Rectal smooth muscle tissue (tissue), 1 donor: ENCODE measurements around the gene KIAA0586.
"Not testable (repeated sequence)": the region's sequence is repeated elsewhere in the genome, so short reads cannot be mapped to it uniquely, and the experiment has no call there.

Experiments
- H3K27ac ChIP-seq: one replicate; pipeline ENCODE4 v1.7.0; 2013; ENCODE audit warnings: low read depth, low read length, inconsistent platforms
- H3K27me3 ChIP-seq: one replicate; pipeline ENCODE4 v1.7.0; 2013; ENCODE audit warnings: low read length; ENCODE audit not compliant: control insufficient read depth, insufficient read depth
- H3K36me3 ChIP-seq: one replicate; pipeline ENCODE4 v1.7.0; 2013; ENCODE audit warnings: low read length; ENCODE audit not compliant: control insufficient read depth, insufficient read depth
- H3K4me1 ChIP-seq: one replicate; pipeline ENCODE4 v1.7.0; 2013; ENCODE audit warnings: low read length; ENCODE audit not compliant: control insufficient read depth, insufficient read depth
- H3K4me3 ChIP-seq: one replicate; pipeline ENCODE4 v1.7.0; 2013; ENCODE audit warnings: low read length
- H3K9ac ChIP-seq: one replicate; pipeline ENCODE4 v1.7.0; 2013; ENCODE audit warnings: low read length

KIAA0586 gene

GRCh38 chr14:58563978-58564377, 136.5 kb downstream of the KIAA0586 start:
- H3K4me1 ChIP-seq = peaks cover 19% of the 10 kb centered on the region
- H3K4me3 ChIP-seq = no peak overlapping the region
- H3K36me3 ChIP-seq = no peaks in the 10 kb centered on the region
- no peak overlapping the region for H3K9ac ChIP-seq
- no peak overlapping the region for H3K27ac ChIP-seq
- H3K27me3 ChIP-seq = no peaks in the 10 kb centered on the region

DNA sequence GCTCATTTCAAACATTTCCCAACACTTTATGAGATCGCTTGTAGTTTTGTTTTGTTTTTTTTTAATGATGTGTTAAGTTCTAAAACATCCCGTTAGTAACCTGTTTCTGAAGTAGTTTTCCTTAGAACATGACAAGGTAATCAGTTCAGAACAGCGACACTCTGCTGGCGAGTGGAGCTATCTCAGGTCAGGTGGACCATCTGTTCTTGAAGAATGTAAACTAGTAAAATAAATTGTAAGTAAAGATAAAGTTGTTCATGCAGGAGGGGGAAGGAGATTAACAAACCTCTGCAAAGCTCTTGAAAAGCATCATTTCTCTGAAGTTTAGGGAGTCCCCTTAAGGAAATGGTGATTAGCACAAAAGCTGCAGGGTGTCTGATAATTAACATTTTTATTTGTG, 138.3 kb downstream of the KIAA0586 start:
- no peaks in the 10 kb centered on the region for H3K36me3 ChIP-seq
- H3K4me1 ChIP-seq = peaks cover 19% of the 10 kb centered on the region
- H3K4me3 ChIP-seq = no peak overlapping the region
- no peak overlapping the region for H3K9ac ChIP-seq
- H3K27me3 ChIP-seq = no peaks in the 10 kb centered on the region
- no peak overlapping the region for H3K27ac ChIP-seq

DNA sequence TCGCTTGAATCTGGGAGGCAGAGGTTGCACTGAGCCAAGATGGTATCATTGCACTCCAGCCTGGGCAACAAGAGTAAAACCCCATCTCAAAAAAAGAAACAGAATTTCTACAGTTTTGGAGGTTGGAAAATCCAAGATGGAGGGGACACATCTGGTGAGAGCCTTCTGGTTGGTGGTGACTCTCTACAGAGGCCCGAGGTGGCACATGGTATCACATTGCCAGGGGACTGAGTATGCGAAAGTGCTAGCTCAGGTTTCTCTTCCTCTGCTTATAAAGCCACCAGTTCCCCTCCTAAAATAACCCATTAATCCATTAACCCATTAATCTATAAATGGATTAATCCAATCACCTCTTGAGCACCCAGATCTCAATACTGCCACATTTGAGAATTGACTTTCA, 139.5 kb downstream of the KIAA0586 start:
- Histone ChIP-seq H3K9ac (no peak overlapping the region), H3K27ac (no peak overlapping the region), H3K36me3 (no peaks in the 10 kb centered on the region), H3K4me3 (no peak overlapping the region), H3K4me1 (peaks cover 21% of the 10 kb centered on the region), H3K27me3 (no peaks in the 10 kb centered on the region)

GRCh38 chr14:58568322-58568721, 140.8 kb downstream of the KIAA0586 start:
- no peaks in the 10 kb centered on the region for H3K36me3 ChIP-seq
- H3K4me1 ChIP-seq = peaks cover 21% of the 10 kb centered on the region
- H3K27me3 ChIP-seq = no peaks in the 10 kb centered on the region
- H3K4me3 ChIP-seq = no peak overlapping the region
- H3K27ac ChIP-seq = no peak overlapping the region
- no peak overlapping the region for H3K9ac ChIP-seq

DNA sequence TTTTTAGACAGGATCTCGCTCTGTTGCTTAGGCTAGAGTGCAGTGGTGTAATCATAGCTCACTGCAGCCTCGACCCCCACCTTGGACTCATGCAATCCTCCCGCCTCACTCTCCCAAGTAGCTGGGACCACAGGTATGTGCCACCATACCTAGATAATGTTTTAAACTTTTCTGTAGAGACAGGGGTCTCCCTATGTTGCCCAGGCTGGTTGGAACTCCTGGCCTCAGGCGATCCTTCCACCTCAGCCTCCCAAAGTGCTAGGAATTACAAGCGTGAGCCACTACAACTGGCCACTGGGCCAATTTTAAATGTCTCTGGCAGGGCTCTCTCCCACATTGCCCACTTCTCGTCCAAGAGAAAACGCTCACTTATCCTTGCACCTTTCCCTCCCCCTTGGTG, 143.7 kb downstream of the KIAA0586 start:
- Histone ChIP-seq H3K4me3 (no peak overlapping the region), H3K36me3 (no peaks in the 10 kb centered on the region), H3K4me1 (peaks cover 12% of the 10 kb centered on the region), H3K27ac (peak overlapping the region; percentile 79), H3K27me3 (no peaks in the 10 kb centered on the region), H3K9ac (no peak overlapping the region)

GRCh38 chr14:58571769-58572472, 144.4 kb downstream of the KIAA0586 start:
- H3K27ac ChIP-seq = peak overlapping the region; percentile 79

GRCh38 chr14:58572473-58572853, 144.9 kb downstream of the KIAA0586 start:
- Histone ChIP-seq H3K4me3 (no peak overlapping the region), H3K27me3 (no peaks in the 10 kb centered on the region), H3K9ac (no peak overlapping the region), H3K4me1 (peaks cover 11% of the 10 kb centered on the region), H3K27ac (peak overlapping the region; percentile 79), H3K36me3 (no peaks in the 10 kb centered on the region)

More at GRCh38 chr14:58571769-58572472, 144.4 kb downstream of the KIAA0586 start:
- Histone ChIP-seq H3K9ac (no peak overlapping the region), H3K36me3 (no peaks in the 10 kb centered on the region), H3K27me3 (no peaks in the 10 kb centered on the region), H3K4me3 (no peak overlapping the region), H3K4me1 (peaks cover 11% of the 10 kb centered on the region)

GRCh38 chr14:58572863-58573262, 145.3 kb downstream of the KIAA0586 start:
- Histone ChIP-seq H3K27me3 (no peaks in the 10 kb centered on the region), H3K9ac (no peak overlapping the region), H3K36me3 (no peaks in the 10 kb centered on the region), H3K4me1 (peaks cover 11% of the 10 kb centered on the region), H3K4me3 (no peak overlapping the region), H3K27ac (peak overlapping the region; percentile 79)

DNA sequence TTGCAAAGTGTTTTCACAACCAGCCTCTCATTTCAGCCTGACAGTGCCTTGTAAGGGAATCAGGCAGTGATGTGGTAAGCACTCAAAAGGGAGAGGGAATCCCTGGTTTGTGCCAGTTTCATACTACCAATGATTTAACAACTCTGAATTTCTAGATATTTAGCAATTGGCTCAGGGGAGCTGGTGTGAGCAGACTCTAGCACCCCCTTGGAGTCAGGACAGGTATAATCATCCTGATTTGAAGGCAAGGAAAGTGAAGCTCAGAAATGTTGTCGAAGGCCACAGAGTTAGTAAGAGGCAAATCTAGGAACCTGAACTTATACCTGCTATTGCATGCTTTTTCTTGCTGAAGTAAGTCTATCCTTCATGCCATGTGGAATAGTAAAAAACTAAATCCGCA, 147.1 kb downstream of the KIAA0586 start:
- H3K9ac ChIP-seq = no peak overlapping the region
- H3K27ac ChIP-seq = no peak overlapping the region
- H3K36me3 ChIP-seq = no peaks in the 10 kb centered on the region
- no peaks in the 10 kb centered on the region for H3K27me3 ChIP-seq
- H3K4me3 ChIP-seq = no peak overlapping the region
- peaks cover 11% of the 10 kb centered on the region for H3K4me1 ChIP-seq

DNA sequence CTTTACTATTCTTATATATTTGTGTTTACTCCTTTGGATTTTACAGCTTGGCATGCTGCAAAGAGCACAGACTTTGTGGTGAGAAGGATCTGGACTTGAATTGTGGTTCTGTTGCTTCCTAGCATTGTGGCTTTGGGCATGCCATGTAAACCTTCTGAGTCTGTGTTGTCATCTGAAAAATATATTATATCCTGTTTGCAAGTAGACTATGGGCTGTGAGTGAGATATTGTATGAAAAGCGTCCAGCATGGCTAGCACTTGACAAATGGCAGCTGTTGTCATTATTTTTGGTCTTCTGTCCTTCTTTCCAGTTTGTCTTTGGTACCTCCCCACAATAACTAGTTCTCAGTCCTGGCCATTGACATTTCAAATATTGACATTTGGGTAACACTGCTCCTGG, 148.4 kb downstream of the KIAA0586 start:
- H3K4me3 ChIP-seq = no peak overlapping the region
- no peak overlapping the region for H3K9ac ChIP-seq
- no peaks in the 10 kb centered on the region for H3K27me3 ChIP-seq
- peaks cover 11% of the 10 kb centered on the region for H3K4me1 ChIP-seq
- H3K27ac ChIP-seq = no peak overlapping the region
- no peaks in the 10 kb centered on the region for H3K36me3 ChIP-seq

GRCh38 chr14:58580035-58580434, 152.5 kb downstream of the KIAA0586 start:
- not testable (repeated sequence) for H3K27me3 ChIP-seq, H3K4me3 ChIP-seq, H3K4me1 ChIP-seq, H3K27ac ChIP-seq, H3K36me3 ChIP-seq, H3K9ac ChIP-seq

- H3K4me1 ChIP-seq, H3K27ac ChIP-seq, H3K36me3 ChIP-seq, H3K27me3 ChIP-seq, H3K4me3 ChIP-seq, H3K9ac ChIP-seq: not testable (repeated sequence)
Measured at GRCh38 chr14:58581389-58581788, 153.9 kb downstream of the KIAA0586 start.

GRCh38 chr14:58584383-58584782, 156.9 kb downstream of the KIAA0586 start:
- Histone ChIP-seq H3K27me3 (no peaks in the 10 kb centered on the region), H3K36me3 (no peaks in the 10 kb centered on the region), H3K4me1 (no peaks in the 10 kb centered on the region), H3K4me3 (no peak overlapping the region), H3K9ac (no peak overlapping the region), H3K27ac (no peak overlapping the region)
